Dedifferentiated amniotic fluid mesenchymal stem cell (primary cell): ENCODE measurements around the gene RITA1.

Source experiments
- DNase-seq: peaks from one replicate; pipeline ENCODE4 v3.0.0-alpha.2; 2016; ENCODE audit errors: extremely low spot score

Gene RITA1

GRCh38 chr12:113174461-113175384, 10.8 kb upstream of the RITA1 start:
- DNase-seq = peak; percentile 77

DNA sequence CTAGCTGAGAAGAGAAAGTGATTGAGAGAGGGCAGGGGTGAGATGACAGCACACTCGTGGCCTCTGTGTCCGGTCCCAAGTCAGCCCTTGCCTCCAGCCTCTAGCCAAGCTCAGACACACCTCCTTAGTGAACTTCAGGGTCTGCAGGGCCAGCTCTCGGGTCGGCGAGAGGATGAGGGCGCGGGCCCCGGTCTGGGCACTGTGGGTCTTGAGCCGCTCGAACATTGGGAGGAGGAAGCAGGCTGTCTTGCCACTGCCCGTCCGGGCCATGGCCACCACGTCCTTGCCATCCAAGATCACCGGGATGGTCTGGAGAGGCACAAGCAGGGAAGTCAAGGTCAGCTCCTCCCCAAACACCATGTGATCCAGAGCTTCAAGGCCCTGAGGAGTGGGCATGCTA, 6.5 kb upstream of the RITA1 start:
- DNase-seq = no peak

DNA sequence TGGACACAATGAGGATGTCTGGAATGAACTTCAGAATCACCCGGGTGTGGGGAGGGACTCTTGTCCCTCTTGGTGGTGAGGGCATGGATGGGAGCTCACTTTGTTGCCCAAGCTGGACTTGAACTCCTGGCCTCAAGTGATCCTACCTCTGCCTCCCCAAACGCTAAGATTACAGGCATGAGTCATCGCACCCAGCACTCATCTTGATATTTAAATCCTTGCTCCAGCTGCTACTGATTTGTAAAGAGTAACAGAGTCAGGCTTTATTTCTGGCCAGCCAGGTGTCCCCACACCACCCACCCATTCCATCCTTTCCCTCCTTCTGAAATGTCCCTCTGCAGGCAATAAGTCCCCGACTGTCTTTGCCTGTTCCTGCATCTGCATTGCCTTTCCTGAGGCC, 5.2 kb upstream of the RITA1 start:
- no peak for DNase-seq

- DNase-seq = no peak
These were observed 3.5 kb upstream of the RITA1 start for GRCh38 chr12:113181975-113182374.

- no peak for DNase-seq
These were observed 2.4 kb upstream of the RITA1 start for GRCh38 chr12:113183030-113183589.

- no peak for DNase-seq
These were observed 1.2 kb upstream of the RITA1 start for GRCh38 chr12:113184098-113184899.

DNA sequence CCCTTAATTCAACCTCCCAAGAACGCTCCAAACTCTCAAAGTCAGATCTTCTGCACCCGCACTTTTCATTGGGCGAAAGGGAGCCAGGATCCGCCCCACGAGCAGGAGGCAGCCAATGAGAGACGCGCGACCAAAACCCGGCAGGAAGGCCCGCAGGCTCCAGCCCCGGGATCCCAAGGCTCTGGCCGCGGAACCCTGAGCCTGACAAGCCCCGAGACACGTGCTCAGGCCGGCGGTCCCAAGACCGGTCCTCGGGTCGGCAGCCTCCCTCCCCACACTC, 681 bp upstream of the RITA1 start:
- DNase-seq = peak; percentile 88

DNA sequence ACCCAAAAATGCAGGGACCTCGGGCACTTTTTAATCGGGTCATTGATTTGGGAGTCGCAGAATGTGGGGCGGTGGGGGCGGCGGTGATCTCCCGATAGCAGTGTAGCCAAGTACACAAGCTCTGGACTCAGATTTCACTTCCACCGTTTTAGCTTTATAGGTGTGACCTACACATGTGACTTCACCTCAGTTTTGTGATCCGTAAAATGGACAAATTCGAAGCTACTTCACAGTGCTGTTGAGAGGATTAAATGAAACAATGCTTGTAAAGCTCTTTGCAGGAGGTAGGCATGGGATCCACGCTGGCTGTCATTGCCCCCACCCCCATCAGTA, 478 bp downstream of the RITA1 start:
- no peak for DNase-seq

- no peak for DNase-seq
These were observed 1.3 kb downstream of the RITA1 start for GRCh38 chr12:113186666-113187325.

DNA sequence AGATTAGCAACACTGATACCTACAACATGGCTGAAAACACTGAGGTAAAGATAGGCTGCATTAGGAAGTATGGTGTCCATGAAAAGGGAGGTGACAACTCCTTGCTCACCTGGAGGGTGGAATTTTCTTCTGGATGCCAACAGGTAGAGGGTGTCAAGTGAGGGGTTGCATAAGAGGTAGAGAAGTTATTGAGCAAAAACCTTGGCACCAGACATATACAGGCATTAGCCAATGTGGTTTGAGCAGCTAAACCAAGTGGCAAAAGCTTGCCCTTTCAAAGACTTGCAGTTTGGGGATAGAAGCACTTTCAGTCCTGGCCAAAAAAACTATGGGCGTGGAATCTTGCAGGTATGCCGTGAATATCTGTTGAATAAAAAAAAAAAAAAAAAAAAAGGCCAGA, 3.8 kb downstream of the RITA1 start:
- DNase-seq = no peak

GRCh38 chr12:113190761-113191160, 5.2 kb downstream of the RITA1 start:
- DNase-seq = no peak

- DNase-seq = no peak
These were observed 5.7 kb downstream of the RITA1 start for GRCh38 chr12:113191227-113191626.

GRCh38 chr12:113194971-113195391, 9.5 kb downstream of the RITA1 start:
- no peak for DNase-seq

DNA sequence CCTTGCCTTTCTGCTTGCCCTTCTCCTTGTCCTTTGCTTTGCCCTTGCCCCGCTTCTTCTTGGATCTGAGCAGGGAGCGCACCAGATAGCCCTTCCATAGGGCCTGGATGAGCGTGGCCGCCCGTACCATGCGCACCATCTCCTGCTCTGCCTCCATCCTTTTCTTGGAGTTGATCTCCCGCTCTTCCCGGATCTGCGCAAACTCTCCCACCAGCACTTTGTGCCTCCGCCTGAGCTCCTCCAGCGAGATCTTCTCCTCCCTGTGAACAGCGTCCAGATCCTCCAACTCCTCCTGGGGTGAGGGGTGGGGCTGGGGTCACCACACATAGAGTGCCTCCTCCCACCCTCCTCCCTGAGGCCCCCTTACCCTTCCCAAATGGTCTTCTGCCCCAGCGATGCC, 10.1 kb downstream of the RITA1 start:
- no peak for DNase-seq

- no peak for DNase-seq
These were observed 11.1 kb downstream of the RITA1 start for GRCh38 chr12:113196582-113196981.

DNA sequence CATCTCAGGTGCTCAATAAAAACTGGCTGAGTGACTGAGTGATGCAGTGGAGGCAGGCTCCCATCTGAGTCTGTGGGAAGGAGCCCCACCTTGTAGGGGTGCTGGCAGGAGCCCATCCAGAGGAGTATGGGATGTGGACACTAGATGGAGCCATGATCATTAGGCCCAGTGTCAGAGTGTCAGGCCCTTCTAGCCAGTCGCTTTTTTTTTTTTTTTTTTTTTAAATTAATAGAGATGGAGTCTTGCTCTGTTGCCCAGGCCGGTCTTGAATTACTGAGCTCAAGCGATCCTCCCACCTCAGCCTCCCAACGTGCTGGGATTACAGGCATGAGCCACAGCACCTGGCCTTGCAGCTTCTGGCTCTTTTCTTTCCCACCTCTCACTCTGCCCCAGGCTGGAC, 11.5 kb downstream of the RITA1 start:
- peak; percentile 51 for DNase-seq

DNA sequence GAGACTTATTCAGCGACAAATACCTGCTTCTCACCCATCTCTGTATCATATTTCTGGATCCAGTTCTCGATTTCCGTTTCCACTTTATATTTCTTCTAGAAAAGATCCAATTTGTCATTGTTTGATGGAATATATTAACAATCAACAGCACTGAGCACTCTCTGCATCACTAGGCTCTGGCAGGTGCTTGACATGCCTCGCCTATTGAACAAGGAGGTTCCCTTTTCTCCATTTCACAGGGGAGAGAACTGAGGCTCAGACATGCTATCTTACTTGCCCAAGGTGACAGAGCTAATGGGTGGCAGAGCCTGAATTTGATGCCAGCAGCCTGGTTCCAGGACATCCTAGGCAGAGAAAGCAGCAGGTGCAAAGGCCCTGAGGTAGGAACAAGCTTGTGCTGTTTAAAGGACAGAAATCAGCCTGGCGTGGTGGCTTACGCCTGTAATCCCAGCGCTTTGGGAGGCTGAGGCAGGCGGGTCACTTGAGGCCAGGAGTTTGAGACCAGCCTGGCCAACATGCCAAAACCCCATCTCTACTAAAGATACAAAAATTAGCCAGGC, 12.1 kb downstream of the RITA1 start:
- no peak for DNase-seq

GRCh38 chr12:113198296-113198695, 12.8 kb downstream of the RITA1 start:
- no peak for DNase-seq

DNA sequence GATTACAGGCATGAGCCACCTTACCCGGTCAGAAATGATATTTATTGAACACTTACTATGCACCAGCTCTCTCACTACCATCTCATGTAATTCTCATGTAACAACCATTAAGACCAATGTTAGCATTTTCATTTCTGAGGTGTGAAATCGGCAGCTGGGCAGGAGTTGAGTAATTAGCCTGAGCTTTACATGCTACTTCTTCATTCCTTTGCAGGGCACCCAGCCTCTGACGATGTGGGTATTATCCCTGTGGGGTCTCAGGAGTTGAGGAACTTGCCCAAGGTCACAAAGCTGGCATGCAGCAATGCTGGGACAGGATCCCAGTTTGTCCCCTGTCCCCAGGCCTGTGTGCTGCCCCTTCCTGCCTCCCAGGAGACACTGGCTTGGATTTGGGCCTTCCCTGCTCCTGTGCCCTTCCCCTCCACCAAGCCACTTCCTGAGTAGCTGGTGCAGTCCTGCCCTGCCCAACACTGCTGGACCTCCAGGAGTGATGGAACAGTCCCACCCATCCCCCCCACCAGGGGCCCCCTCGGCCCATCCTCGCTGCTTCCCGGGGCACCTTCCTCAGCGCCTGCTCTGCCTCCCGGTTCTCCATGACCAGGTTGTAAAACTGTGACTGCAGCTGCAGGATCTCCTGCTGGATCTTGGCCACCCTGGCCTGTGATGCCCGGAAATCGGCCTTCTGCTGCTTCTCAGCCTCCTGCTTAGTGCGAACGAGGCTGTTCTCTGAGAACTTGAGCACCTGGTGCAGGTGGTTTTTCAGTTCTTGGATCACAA, 14.7 kb downstream of the RITA1 start:
- no peak for DNase-seq

DNA sequence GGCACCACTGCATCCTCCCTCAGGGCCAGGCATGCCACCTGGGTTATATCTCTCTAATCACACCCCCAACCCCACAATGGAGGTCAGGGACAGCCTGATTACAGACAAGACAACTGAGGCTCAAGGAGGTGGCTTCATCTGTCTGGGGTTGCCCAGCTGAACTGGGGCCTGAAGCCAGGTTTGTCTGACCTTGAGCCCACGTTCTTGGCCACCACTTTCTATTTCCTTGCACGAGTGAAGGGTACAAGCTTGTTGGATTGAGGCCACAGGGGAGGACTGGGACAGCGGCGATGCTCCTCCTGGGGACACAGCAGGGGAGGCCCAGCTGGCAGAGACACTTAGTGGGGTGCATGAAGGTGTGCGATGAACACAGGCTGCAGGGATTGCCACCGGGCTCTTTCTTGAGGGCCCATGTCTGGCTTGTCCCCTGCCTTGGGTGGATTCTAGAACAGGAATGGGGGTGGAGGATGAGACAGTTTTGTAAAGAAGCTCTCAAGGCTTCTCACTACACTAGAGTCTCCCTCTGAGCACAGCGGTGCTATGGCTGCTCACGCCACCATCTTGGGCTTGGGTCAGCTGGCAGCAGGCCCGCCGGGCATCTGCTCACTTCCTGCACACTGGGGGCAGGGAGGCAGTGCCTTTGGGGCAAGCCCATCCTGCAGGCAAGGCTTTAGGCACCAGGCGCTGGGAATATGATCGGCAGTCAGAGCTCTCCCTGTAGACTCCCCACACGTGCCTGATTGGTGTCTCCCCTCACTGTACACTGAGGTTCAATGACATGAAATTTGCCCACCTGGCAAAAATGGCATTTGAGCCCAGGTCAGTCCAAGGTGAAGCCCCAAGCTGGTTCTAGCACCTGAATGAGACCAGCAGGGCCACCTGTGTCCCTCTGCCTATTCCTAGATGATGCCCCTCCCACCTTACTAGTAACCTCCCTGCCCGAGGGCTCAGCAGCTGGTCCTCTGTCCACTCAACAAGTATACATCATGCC, 16.0 kb downstream of the RITA1 start:
- no peak for DNase-seq
